ENCODE results near the gene MIER2.

Gene MIER2

GRCh38 chr19:364496-365287, 20.1 kb upstream of the MIER2 start:
- TF ChIP-seq POU6F1 (CRISPR knock-in tag; IDR thresholded peaks at IDR 0.05; ENCODE audit: borderline replicate concordance, low read depth) = no peak
- TF ChIP-seq, protein P1, sequence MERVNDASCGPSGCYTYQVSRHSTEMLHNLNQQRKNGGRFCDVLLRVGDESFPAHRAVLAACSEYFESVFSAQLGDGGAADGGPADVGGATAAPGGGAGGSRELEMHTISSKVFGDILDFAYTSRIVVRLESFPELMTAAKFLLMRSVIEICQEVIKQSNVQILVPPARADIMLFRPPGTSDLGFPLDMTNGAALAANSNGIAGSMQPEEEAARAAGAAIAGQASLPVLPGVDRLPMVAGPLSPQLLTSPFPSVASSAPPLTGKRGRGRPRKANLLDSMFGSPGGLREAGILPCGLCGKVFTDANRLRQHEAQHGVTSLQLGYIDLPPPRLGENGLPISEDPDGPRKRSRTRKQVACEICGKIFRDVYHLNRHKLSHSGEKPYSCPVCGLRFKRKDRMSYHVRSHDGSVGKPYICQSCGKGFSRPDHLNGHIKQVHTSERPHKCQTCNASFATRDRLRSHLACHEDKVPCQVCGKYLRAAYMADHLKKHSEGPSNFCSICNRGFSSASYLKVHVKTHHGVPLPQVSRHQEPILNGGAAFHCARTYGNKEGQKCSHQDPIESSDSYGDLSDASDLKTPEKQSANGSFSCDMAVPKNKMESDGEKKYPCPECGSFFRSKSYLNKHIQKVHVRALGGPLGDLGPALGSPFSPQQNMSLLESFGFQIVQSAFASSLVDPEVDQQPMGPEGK (CRISPR knock-in tag; IDR thresholded peaks at IDR 0.05; ENCODE audit: borderline replicate concordance) = no peak
- TF ChIP-seq CSDC2 (CRISPR knock-in tag; IDR thresholded peaks at IDR 0.05) = no peak
- TF ChIP-seq ISL1 (CRISPR knock-in tag; IDR thresholded peaks at IDR 0.05) = no peak
- no peak for TF ChIP-seq OSR1 (CRISPR knock-in tag; IDR thresholded peaks at IDR 0.05)
- no peak for TF ChIP-seq ZNF70 (CRISPR knock-in tag; IDR thresholded peaks at IDR 0.05)
- no peak for TF ChIP-seq TOX (CRISPR knock-in tag; IDR thresholded peaks at IDR 0.05; ENCODE audit: borderline replicate concordance)
- no peak for TF ChIP-seq ARNTL (CRISPR knock-in tag; IDR thresholded peaks at IDR 0.05; ENCODE audit: borderline replicate concordance, low read depth)
- no peak for TF ChIP-seq RARB (CRISPR knock-in tag; IDR thresholded peaks at IDR 0.05)
- TF ChIP-seq ZNF8 (CRISPR knock-in tag; IDR thresholded peaks at IDR 0.05) = no peak
- TF ChIP-seq ZNF565 (CRISPR knock-in tag; conservative IDR thresholded peaks at IDR 0.05; ENCODE audit: low read depth) = no peak
- TF ChIP-seq ESRRG (CRISPR knock-in tag; IDR thresholded peaks at IDR 0.05) = no peak
- TF ChIP-seq ZC3H10 (CRISPR knock-in tag; IDR thresholded peaks at IDR 0.05) = no peak
- no peak for TF ChIP-seq TCF4 (CRISPR knock-in tag; IDR thresholded peaks at IDR 0.05; ENCODE audit: borderline replicate concordance)
- no peak for TF ChIP-seq GLIS3 (CRISPR knock-in tag; IDR thresholded peaks at IDR 0.05)
- no peak for TF ChIP-seq SNAI2 (CRISPR knock-in tag; IDR thresholded peaks at IDR 0.05)
- TF ChIP-seq ZFP3 (CRISPR knock-in tag; IDR thresholded peaks at IDR 0.05) = no peak
- TF ChIP-seq, protein P2, sequence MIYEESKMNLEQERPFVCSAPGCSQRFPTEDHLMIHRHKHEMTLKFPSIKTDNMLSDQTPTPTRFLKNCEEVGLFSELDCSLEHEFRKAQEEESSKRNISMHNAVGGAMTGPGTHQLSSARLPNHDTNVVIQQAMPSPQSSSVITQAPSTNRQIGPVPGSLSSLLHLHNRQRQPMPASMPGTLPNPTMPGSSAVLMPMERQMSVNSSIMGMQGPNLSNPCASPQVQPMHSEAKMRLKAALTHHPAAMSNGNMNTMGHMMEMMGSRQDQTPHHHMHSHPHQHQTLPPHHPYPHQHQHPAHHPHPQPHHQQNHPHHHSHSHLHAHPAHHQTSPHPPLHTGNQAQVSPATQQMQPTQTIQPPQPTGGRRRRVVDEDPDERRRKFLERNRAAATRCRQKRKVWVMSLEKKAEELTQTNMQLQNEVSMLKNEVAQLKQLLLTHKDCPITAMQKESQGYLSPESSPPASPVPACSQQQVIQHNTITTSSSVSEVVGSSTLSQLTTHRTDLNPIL (CRISPR knock-in tag; IDR thresholded peaks at IDR 0.05; ENCODE audit: low read depth) = no peak
- no peak for TF ChIP-seq CSRNP3 (CRISPR knock-in tag; IDR thresholded peaks at IDR 0.05)
- no peak for TF ChIP-seq PPARA (CRISPR knock-in tag; IDR thresholded peaks at IDR 0.05; ENCODE audit: borderline replicate concordance)
- no peak for ATAC-seq

DNA sequence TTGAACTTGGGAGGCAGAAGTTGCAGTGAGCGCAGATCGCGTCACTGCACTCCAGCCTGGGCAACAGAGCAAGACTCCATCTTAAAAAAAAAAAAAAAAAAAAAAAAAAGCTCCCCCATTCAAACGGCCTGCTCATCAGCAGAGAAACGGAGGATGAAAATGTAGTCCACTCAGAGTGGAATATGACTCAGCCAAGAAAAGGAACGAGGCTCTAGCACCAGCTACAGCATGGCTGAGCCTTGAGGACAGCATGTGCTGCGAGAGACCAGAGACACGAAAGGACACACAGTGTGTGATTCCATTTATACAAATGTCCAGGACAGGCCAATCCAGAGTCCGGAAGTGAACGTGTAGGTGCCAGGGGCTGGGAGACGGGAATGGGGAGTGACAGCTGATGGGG, 18.1 kb upstream of the MIER2 start:
- TF ChIP-seq ZNF8 (CRISPR knock-in tag; IDR thresholded peaks at IDR 0.05) (no peak), ZC3H10 (CRISPR knock-in tag; IDR thresholded peaks at IDR 0.05) (no peak), CSRNP3 (CRISPR knock-in tag; IDR thresholded peaks at IDR 0.05) (no peak), GLIS3 (CRISPR knock-in tag; IDR thresholded peaks at IDR 0.05) (no peak), TOX (CRISPR knock-in tag; IDR thresholded peaks at IDR 0.05; ENCODE audit: borderline replicate concordance) (no peak), ZNF565 (CRISPR knock-in tag; conservative IDR thresholded peaks at IDR 0.05; ENCODE audit: low read depth) (no peak), OSR1 (CRISPR knock-in tag; IDR thresholded peaks at IDR 0.05) (no peak), ISL1 (CRISPR knock-in tag; IDR thresholded peaks at IDR 0.05) (no peak), POU6F1 (CRISPR knock-in tag; IDR thresholded peaks at IDR 0.05; ENCODE audit: borderline replicate concordance, low read depth) (no peak), ZFP3 (CRISPR knock-in tag; IDR thresholded peaks at IDR 0.05) (no peak), CSDC2 (CRISPR knock-in tag; IDR thresholded peaks at IDR 0.05) (no peak), ESRRG (CRISPR knock-in tag; IDR thresholded peaks at IDR 0.05) (no peak), PPARA (CRISPR knock-in tag; IDR thresholded peaks at IDR 0.05; ENCODE audit: borderline replicate concordance) (no peak), TCF4 (CRISPR knock-in tag; IDR thresholded peaks at IDR 0.05; ENCODE audit: borderline replicate concordance) (no peak), ZFP30 (CRISPR knock-in tag; IDR thresholded peaks at IDR 0.05) (no peak), SNAI2 (CRISPR knock-in tag; IDR thresholded peaks at IDR 0.05) (no peak)
- TF ChIP-seq, protein P1 (CRISPR knock-in tag; IDR thresholded peaks at IDR 0.05; ENCODE audit: borderline replicate concordance) = no peak
- TF ChIP-seq, protein P2 (CRISPR knock-in tag; IDR thresholded peaks at IDR 0.05; ENCODE audit: low read depth) = no peak
- ATAC-seq = no peak
